Ishikawa (cell line): ENCODE results near the gene PRKN.

Experiments used
- CEBPB ChIP-seq: IDR thresholded peaks from 2 replicates; pipeline ENCODE4 v1.6.1; 2012
- CREB1 ChIP-seq: IDR thresholded peaks from 2 replicates; pipeline ENCODE4 v1.6.1; 2012; ENCODE audit warnings: low read depth
- EGR1 ChIP-seq: IDR thresholded peaks from 2 replicates; pipeline ENCODE4 v1.6.1; 2012
- EP300 ChIP-seq: IDR thresholded peaks from 2 replicates; pipeline ENCODE4 v1.6.1; 2012; ENCODE audit warnings: borderline replicate concordance
- FOXM1 ChIP-seq: IDR thresholded peaks from 2 replicates; pipeline ENCODE4 v1.6.1; 2012; ENCODE audit warnings: low read depth, borderline replicate concordance
- MAX ChIP-seq: IDR thresholded peaks from 2 replicates; pipeline ENCODE4 v1.6.1; 2012
- NFIC ChIP-seq: IDR thresholded peaks from 2 replicates; pipeline ENCODE4 v1.6.1; 2012
- RAD21 ChIP-seq: IDR thresholded peaks from 2 replicates; pipeline ENCODE4 v1.6.1; 2012; ENCODE audit warnings: low read depth
- REST ChIP-seq: IDR thresholded peaks from 2 replicates; pipeline ENCODE4 v1.6.1; 2012; ENCODE audit warnings: low read depth, mild to moderate bottlenecking
- TAF1 ChIP-seq: IDR thresholded peaks from 2 replicates; pipeline ENCODE4 v1.6.1; 2012; ENCODE audit warnings: low read depth, mild to moderate bottlenecking
- TCF12 ChIP-seq: IDR thresholded peaks from 2 replicates; pipeline ENCODE4 v1.6.1; 2012; ENCODE audit warnings: low read depth
- TEAD4 ChIP-seq: IDR thresholded peaks from 2 replicates; pipeline ENCODE4 v1.6.1; 2012
- YY1 ChIP-seq: IDR thresholded peaks from 2 replicates; pipeline ENCODE4 v1.6.1; 2012; ENCODE audit warnings: low read depth
- ZBTB7A ChIP-seq: IDR thresholded peaks from 2 replicates; pipeline ENCODE4 v1.6.1; 2012; ENCODE audit warnings: low read depth

GRCh38 chr6:162688751-162689345, 38.7 kb downstream of the PRKN start:
- TF ChIP-seq MAX (no peak), RAD21 (no peak), FOXM1 (no peak), REST (no peak), CEBPB (no peak), YY1 (no peak), ZBTB7A (no peak), EGR1 (no peak), EP300 (no peak), TAF1 (no peak), TCF12 (no peak), CREB1 (no peak), NFIC (no peak), TEAD4 (no peak)
